ENCODE data around the gene MROH2A.
A peak's percentile ranks its signal among the peaks of the same experiment; 100 is the strongest.

The MROH2A gene

DNA sequence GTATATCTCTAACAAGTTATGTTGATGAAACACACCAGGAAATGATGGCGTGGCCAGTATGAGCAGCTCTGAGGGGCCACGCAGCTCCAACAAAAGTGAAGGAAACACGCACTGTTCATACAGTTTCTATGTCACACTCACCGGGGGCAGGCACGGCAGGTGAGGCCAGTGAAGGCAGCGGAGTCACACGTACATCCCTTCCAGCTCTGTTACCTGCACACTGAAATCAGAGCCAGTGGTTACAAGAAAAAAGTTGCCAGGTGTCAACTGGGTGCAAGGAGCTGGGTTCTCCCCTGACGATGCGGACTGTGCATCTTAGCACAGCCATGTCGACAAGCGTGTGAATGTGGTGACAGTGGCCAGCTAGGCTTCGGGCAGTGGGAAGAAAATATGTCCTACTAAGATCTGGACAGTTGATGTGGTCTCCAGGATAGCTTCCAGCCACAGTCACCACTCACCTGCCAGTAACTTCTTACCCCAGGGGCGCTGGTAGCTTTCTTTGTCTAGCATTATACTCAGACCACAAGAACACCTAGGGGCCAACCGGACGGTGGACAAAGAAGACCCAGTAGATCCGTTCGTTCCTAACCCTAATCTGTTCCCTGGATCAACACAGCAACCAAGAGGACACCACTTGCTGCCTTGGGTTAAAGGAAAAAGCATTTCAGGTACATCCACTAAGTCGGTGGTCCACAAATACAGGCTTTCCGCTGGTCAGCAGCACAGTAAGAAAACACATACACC lies 66.1 kb downstream of the MROH2A start:
- Mint-ChIP-seq H3K36me3 (peaks cover 2% of the 10 kb centered on the region), H3K27me3 (no peaks in the 10 kb centered on the region)

DNA sequence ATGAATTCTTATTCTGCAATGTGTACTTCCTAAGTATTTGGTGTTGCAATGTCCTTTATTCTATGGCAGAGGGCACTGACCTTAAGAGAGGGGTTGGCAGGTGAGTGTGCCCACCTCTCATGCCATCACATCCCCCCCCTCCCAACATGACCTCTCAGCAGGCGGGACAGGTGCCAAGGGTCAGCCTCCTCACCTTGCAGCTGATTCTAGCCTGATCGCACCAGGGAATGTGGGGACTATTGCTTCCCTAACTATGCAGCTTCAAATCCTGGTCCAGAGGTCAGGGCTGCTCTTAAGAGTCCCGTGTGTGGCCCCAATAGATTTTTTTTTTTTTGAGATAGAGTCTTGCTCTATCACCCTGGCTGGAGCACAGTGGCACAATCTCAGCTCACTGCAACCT lies 66.7 kb downstream of the MROH2A start:
- H3K4me3 Mint-ChIP-seq: no peak overlapping the region
- H3K27ac Mint-ChIP-seq: no peak overlapping the region
- H3K27me3 Mint-ChIP-seq: no peaks in the 10 kb centered on the region
- H3K4me1 Mint-ChIP-seq (ENCODE audit: low read depth): no peaks in the 10 kb centered on the region
- H3K9me3 Mint-ChIP-seq (ENCODE audit: low read depth): no peaks in the 10 kb centered on the region
- H3K36me3 Mint-ChIP-seq: peaks cover 2% of the 10 kb centered on the region

More for the DNA sequence above, 66.1 kb downstream of the MROH2A start:
- H3K9me3 Mint-ChIP-seq (ENCODE audit: low read depth): no peaks in the 10 kb centered on the region
- no peak overlapping the region for H3K27ac Mint-ChIP-seq
- H3K4me3 Mint-ChIP-seq: no peak overlapping the region
- H3K4me1 Mint-ChIP-seq (ENCODE audit: low read depth): no peaks in the 10 kb centered on the region

DNA sequence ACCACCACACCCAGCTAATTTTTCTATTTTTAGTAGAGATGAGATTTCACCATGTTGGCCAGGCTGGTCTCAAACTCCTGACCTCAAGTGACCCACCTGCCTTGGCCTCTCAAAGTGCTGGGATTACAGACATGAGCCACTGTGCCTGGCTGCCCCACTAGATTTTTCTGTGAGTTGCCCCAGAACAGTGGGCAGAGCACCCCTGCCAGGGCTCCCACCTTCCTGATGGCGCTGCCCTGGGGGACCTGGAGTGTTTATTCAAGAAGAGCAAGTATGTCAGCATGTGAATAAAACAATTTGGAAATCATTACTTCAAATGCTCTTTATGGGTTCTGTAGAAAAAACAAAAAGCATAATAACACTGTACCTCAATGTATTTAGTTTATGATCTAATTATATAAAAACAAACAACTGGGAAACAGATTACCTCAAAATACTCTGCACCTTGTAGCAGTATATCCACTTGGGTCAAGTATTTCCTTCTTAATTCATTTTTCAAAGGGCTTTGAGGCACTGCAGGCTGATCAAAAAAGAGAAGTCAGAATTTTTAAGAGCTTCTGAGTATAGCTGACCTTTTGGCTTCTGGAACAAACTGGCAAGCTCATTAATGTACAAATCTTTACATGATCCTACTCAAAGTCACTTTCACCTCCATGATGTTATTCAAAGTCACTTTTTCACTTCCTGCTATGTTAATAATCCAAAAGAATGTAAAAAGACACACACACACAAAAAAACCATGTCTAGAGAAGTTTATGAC lies 67.4 kb downstream of the MROH2A start:
- Mint-ChIP-seq H3K9me3 (ENCODE audit: low read depth) (no peaks in the 10 kb centered on the region), H3K4me3 (no peak overlapping the region), H3K27me3 (no peaks in the 10 kb centered on the region), H3K4me1 (ENCODE audit: low read depth) (no peaks in the 10 kb centered on the region), H3K27ac (no peak overlapping the region), H3K36me3 (peaks cover 2% of the 10 kb centered on the region)

DNA sequence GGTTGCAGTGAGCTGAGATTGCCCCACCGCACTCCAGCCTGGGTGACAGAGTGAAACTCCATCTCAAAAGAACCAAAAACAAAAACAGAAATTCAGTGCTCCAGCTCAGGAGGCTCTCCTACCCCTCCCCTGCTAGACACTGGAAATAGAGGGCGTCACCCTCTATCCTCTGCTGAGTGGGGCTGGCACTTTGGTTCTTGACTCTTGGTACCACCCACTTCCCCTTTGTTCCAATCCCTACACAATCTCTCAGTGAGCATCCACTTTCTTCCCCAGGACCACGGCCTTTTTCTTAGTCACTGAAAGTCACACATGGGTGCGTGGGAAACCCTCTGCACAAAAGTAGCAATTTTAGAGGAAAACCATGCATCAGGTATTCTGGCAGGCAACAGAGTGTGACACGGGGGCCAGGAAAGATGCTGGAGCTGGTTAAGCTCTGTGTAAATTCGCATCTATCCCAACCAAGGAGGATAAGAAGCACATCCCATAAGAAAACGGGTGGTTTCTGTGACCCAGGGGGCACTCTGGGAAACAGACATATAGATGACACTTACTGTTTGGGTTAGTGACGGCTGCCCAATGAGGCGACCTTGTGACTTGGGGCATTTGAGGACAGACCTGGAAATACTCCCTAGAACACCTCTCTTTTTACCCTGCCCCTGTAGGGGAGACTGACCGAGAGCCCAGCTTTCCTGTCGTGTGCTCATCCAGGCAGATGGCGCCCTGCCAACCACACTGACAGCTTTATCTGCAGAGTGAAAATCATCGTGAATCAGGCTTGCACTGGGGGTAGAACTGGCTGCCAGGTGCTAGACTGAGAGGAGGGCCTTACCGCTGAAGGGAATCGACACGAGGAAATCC lies 68.5 kb downstream of the MROH2A start:
- H3K27me3 Mint-ChIP-seq: no peaks in the 10 kb centered on the region
- peaks cover 2% of the 10 kb centered on the region for H3K36me3 Mint-ChIP-seq
- no peak overlapping the region for H3K27ac Mint-ChIP-seq
- no peak overlapping the region for H3K4me3 Mint-ChIP-seq
- H3K9me3 Mint-ChIP-seq (ENCODE audit: low read depth): no peaks in the 10 kb centered on the region
- no peaks in the 10 kb centered on the region for H3K4me1 Mint-ChIP-seq (ENCODE audit: low read depth)

- Mint-ChIP-seq H3K9me3 (ENCODE audit: low read depth) (no peaks in the 10 kb centered on the region), H3K4me3 (no peak overlapping the region), H3K36me3 (peaks cover 2% of the 10 kb centered on the region), H3K27ac (no peak overlapping the region), H3K27me3 (no peaks in the 10 kb centered on the region), H3K4me1 (ENCODE audit: low read depth) (no peaks in the 10 kb centered on the region)
Observed at GRCh38 chr2:233847248-233847898, 69.2 kb downstream of the MROH2A start.

DNA sequence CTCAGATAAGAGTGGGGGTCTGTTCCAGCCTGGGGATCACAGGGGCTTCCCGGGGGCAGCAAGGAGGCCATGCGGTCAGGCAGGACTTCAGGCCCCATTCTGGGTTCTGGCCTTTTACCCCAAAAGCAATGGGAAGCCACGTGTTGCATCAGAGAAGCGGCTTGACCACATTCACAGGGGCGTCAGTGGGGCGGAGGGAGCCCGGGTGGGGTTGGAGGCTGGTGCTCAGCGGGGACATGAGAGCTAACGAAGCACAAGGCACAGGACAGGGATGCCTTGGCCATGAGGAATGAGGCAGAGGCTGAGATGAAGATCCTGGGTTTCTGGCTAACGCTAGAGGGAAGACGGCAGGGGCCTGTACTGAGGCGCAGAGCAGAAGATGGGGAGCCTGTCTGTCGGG lies 70.1 kb downstream of the MROH2A start:
- peaks cover 2% of the 10 kb centered on the region for H3K4me1 Mint-ChIP-seq (ENCODE audit: low read depth)
- H3K27ac Mint-ChIP-seq: no peak overlapping the region
- no peaks in the 10 kb centered on the region for H3K27me3 Mint-ChIP-seq
- no peak overlapping the region for H3K4me3 Mint-ChIP-seq
- H3K9me3 Mint-ChIP-seq (ENCODE audit: low read depth): no peaks in the 10 kb centered on the region
- peaks cover 2% of the 10 kb centered on the region for H3K36me3 Mint-ChIP-seq

- Mint-ChIP-seq H3K27me3 (peaks cover 2% of the 10 kb centered on the region), H3K36me3 (no peaks in the 10 kb centered on the region), H3K9me3 (ENCODE audit: low read depth) (no peaks in the 10 kb centered on the region), H3K4me1 (ENCODE audit: low read depth) (peaks cover 11% of the 10 kb centered on the region), H3K27ac (no peak overlapping the region), H3K4me3 (no peak overlapping the region)
Observed at GRCh38 chr2:233849607-233850271, 71.6 kb downstream of the MROH2A start.

GRCh38 chr2:233850745-233851144 lies 72.6 kb downstream of the MROH2A start:
- no peak overlapping the region for H3K27ac Mint-ChIP-seq
- no peaks in the 10 kb centered on the region for H3K36me3 Mint-ChIP-seq
- no peaks in the 10 kb centered on the region for H3K9me3 Mint-ChIP-seq (ENCODE audit: low read depth)
- H3K27me3 Mint-ChIP-seq: peaks cover 2% of the 10 kb centered on the region
- H3K4me3 Mint-ChIP-seq: no peak overlapping the region
- H3K4me1 Mint-ChIP-seq (ENCODE audit: low read depth): peaks cover 15% of the 10 kb centered on the region

DNA sequence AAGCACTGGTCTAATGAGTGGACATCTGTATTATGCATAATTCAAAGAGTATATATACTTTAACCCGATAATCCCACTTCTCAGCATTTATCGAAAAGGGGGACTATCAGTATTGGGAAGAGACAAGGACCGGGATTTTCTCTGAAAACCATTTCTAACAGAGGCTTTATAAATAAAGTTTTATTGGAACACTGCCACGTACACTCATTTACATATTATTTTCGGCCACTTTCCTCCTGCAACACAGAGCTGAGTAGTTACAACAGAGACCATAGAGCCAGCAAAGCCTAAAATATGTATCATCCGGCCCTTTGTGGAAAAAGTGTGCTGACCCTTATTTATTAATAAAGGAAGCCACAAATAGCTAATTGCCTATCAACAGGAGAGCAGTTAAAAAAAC lies 73.0 kb downstream of the MROH2A start:
- H3K4me1 Mint-ChIP-seq (ENCODE audit: low read depth): peaks cover 15% of the 10 kb centered on the region
- H3K9me3 Mint-ChIP-seq (ENCODE audit: low read depth): no peaks in the 10 kb centered on the region
- peaks cover 2% of the 10 kb centered on the region for H3K27me3 Mint-ChIP-seq

GRCh38 chr2:233852056-233852455 lies 73.9 kb downstream of the MROH2A start:
- Mint-ChIP-seq H3K27me3 (peaks cover 2% of the 10 kb centered on the region), H3K27ac (no peak overlapping the region), H3K4me1 (ENCODE audit: low read depth) (peaks cover 15% of the 10 kb centered on the region), H3K36me3 (no peaks in the 10 kb centered on the region), H3K9me3 (ENCODE audit: low read depth) (no peaks in the 10 kb centered on the region), H3K4me3 (no peak overlapping the region)

More for the DNA sequence above, 73.0 kb downstream of the MROH2A start:
- Mint-ChIP-seq H3K27ac (no peak overlapping the region), H3K4me3 (no peak overlapping the region), H3K36me3 (no peaks in the 10 kb centered on the region)

GRCh38 chr2:233853353-233853752 lies 75.2 kb downstream of the MROH2A start:
- Mint-ChIP-seq H3K4me3 (peak overlapping the region; percentile 99), H3K9me3 (ENCODE audit: low read depth) (no peaks in the 10 kb centered on the region), H3K4me1 (ENCODE audit: low read depth) (peaks cover 16% of the 10 kb centered on the region), H3K36me3 (no peaks in the 10 kb centered on the region), H3K27ac (peak overlapping the region; percentile 25), H3K27me3 (peaks cover 2% of the 10 kb centered on the region)

GRCh38 chr2:233853883-233854240 lies 75.7 kb downstream of the MROH2A start:
- H3K27me3 Mint-ChIP-seq: peaks cover 2% of the 10 kb centered on the region
- peak overlapping the region; percentile 99 for H3K4me3 Mint-ChIP-seq
- peaks cover 16% of the 10 kb centered on the region for H3K4me1 Mint-ChIP-seq (ENCODE audit: low read depth)
- no peaks in the 10 kb centered on the region for H3K36me3 Mint-ChIP-seq
- no peaks in the 10 kb centered on the region for H3K9me3 Mint-ChIP-seq (ENCODE audit: low read depth)
- peak overlapping the region; percentile 25 for H3K27ac Mint-ChIP-seq

DNA sequence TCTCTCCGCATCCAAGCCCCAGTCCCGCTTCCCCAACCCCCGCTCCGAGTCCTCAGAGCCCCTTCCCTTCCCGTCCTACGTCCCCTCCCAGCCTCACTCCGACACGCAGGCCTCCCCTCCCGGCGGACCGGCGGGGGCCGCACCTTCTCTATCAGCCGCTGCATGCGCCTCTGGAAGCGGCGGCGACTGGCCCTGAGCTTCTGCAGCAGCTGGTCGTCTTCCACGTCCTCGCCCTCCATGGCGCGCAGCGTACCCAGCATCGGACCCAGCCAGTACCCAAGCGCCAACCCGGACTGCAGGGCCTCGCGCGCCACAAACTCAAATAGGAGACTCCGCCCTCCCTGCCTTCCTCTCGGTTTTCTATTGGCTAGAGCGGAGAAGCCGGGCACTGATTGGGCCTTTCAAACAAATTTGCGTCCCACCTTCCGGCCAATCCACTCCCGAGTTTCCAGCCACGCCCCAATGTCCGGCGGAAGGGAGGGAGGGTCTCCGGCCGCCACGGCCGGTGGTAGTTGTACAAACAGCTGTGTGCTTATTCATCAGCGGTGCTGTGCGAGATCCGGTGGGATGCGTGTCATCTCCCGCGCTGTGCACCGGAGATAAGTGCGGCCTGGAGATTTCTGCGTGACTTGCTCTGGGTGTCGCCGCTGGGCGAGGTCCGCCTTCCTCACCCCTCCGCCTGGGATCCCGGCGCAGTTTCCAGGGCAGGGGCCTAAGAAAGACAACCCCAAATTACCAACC lies 76.3 kb downstream of the MROH2A start, which contains the start of gene HJURP:
HJURP (minus strand) TSS at position 295 of the 741 bp plus-strand sequence; CDS start at position 260, 35 bp downstream.
- Mint-ChIP-seq H3K4me3 (peak within 1 kb of the TSS; percentile 99), H3K27me3 (peaks cover 2% of the 10 kb centered on the region), H3K9me3 (ENCODE audit: low read depth) (no peaks in the 10 kb centered on the region), H3K4me1 (ENCODE audit: low read depth) (peaks cover 16% of the 10 kb centered on the region), H3K27ac (peak within 1 kb of the TSS; percentile 82), H3K36me3 (no peaks in the 10 kb centered on the region)

Data from activated naive CD8-positive, alpha-beta T cell (primary cell).